ENCODE measurements around the gene SLCO3A1.

DNA sequence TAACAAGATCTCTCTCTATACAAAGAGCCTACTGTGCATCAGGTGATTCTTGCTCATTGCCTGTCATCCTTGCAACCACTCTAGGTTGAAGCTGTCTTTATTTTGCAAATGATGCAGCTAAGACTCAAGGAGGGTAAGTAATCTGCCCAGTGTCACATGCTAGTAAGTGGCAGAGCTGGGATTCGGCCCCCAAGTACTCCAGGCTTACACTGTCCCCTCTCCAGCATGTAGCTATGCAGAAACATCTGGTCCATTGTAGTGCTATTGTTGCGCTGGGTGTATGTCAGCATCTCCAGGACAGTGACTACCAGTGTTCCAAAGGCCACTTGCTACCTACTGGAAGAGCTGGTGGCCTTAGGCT, 248.9 kb downstream of the SLCO3A1 start:
- TF ChIP-seq, protein P1, sequence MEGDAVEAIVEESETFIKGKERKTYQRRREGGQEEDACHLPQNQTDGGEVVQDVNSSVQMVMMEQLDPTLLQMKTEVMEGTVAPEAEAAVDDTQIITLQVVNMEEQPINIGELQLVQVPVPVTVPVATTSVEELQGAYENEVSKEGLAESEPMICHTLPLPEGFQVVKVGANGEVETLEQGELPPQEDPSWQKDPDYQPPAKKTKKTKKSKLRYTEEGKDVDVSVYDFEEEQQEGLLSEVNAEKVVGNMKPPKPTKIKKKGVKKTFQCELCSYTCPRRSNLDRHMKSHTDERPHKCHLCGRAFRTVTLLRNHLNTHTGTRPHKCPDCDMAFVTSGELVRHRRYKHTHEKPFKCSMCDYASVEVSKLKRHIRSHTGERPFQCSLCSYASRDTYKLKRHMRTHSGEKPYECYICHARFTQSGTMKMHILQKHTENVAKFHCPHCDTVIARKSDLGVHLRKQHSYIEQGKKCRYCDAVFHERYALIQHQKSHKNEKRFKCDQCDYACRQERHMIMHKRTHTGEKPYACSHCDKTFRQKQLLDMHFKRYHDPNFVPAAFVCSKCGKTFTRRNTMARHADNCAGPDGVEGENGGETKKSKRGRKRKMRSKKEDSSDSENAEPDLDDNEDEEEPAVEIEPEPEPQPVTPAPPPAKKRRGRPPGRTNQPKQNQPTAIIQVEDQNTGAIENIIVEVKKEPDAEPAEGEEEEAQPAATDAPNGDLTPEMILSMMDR (conservative IDR thresholded peaks at IDR 0.05; ENCODE audit: low read length): no peak
- TF ChIP-seq EZH2phosphoT487 (IDR thresholded peaks at IDR 0.05; ENCODE audit: borderline replicate concordance, low read depth, low read length): no peak
